Spleen (tissue), 7 donors: Measurements from ENCODE around the gene AKAP6.

Source experiments
- POLR2AphosphoS5 ChIP-seq, 3 donors: sonication (generic); formaldehyde crosslinking; IDR thresholded peaks; one replicate each; pipeline ENCODE4 v1.5.1; 2017; ENCODE audit warnings: antibody characterized with exemption in 3 of 3
- TF ChIP-seq, protein P1 (sequence below), 11 experiments: fragments of 200-600 bp in 7 of 11; fragments of 450-650 bp in 4 of 11; sonication (generic) in 4 of 11; IDR thresholded peaks in 8 of 11; conservative IDR thresholded peaks in 3 of 11; 1 replicate in 7 of 11; 2 replicates in 4 of 11; pipeline versions ENCODE4 v1.4.0 to v1.8.0; 2016 to 2021; ENCODE audit warnings: antibody characterized with exemption in 11 of 11, inconsistent platforms in 4 of 11, mild to moderate bottlenecking in 1 of 11
- donor health status: DM: no; HTN: no; CAD: no; lungs with moderate emphysema.
- donor health status: DM: no; HTN: no; CAD: no.
- donor health status: DM: no; HTN: no; CAD: no.

- TF ChIP-seq, protein P1, sequence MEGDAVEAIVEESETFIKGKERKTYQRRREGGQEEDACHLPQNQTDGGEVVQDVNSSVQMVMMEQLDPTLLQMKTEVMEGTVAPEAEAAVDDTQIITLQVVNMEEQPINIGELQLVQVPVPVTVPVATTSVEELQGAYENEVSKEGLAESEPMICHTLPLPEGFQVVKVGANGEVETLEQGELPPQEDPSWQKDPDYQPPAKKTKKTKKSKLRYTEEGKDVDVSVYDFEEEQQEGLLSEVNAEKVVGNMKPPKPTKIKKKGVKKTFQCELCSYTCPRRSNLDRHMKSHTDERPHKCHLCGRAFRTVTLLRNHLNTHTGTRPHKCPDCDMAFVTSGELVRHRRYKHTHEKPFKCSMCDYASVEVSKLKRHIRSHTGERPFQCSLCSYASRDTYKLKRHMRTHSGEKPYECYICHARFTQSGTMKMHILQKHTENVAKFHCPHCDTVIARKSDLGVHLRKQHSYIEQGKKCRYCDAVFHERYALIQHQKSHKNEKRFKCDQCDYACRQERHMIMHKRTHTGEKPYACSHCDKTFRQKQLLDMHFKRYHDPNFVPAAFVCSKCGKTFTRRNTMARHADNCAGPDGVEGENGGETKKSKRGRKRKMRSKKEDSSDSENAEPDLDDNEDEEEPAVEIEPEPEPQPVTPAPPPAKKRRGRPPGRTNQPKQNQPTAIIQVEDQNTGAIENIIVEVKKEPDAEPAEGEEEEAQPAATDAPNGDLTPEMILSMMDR (IDR thresholded peaks at IDR 0.05 in 8 of 11, conservative IDR thresholded peaks at IDR 0.05 in 3 of 11), result no peak
- TF ChIP-seq POLR2AphosphoS5 (IDR thresholded peaks at IDR 0.05), result no peak
Measured at GRCh38 chr14:32481707-32482106, 152.6 kb downstream of the AKAP6 start.
